GM12865 (cell line): Measurements from ENCODE around the gene PROM1.

Source experiments
- DNase-seq: peaks from one replicate; pipeline ENCODE4 v3.0.0; 2010; ENCODE audit warnings: low read depth
- H3K4me3 ChIP-seq: 2 replicates; pipeline ENCODE4 v1.5.1; 2011; ENCODE audit warnings: mild to moderate bottlenecking, low read depth, low read length, control low read depth
- CTCF ChIP-seq: IDR thresholded peaks from 2 replicates; pipeline ENCODE4 v1.5.1; 2011; ENCODE audit warnings: low read length, control low read depth, low read depth, inconsistent platforms; ENCODE audit not compliant: insufficient read depth; ENCODE audit errors: missing control alignments

PROM1 gene

GRCh38 chr4:16082041-16082425 lies 1.8 kb downstream of the PROM1 start:
- H3K4me3 ChIP-seq: no peak overlapping the region
- no peak for DNase-seq
- TF ChIP-seq CTCF: no peak

- DNase-seq: peak; percentile 46
- no peak for TF ChIP-seq CTCF
Observed at GRCh38 chr4:16079046-16079445, 4.8 kb downstream of the PROM1 start.

GRCh38 chr4:16078195-16078760 lies 5.5 kb downstream of the PROM1 start:
- no peak overlapping the region for H3K4me3 ChIP-seq
- DNase-seq: no peak
- no peak for TF ChIP-seq CTCF

More at GRCh38 chr4:16079046-16079445, 4.8 kb downstream of the PROM1 start:
- no peak overlapping the region for H3K4me3 ChIP-seq

- no peak for TF ChIP-seq CTCF
- no peak overlapping the region for H3K4me3 ChIP-seq
- no peak for DNase-seq
Observed at GRCh38 chr4:16077786-16078185, 6.0 kb downstream of the PROM1 start.

GRCh38 chr4:16075975-16076757 lies 7.7 kb downstream of the PROM1 start:
- no peak for DNase-seq
- H3K4me3 ChIP-seq: no peak overlapping the region
- TF ChIP-seq CTCF: no peak

- no peak for DNase-seq
- no peak for TF ChIP-seq CTCF
- no peak overlapping the region for H3K4me3 ChIP-seq
Observed at GRCh38 chr4:16075061-16075460, 8.8 kb downstream of the PROM1 start.
